Fibroblast of skin of left biceps (primary cell): ENCODE data around the gene KANTR.
"Not testable (repeated sequence)": the region's sequence is repeated elsewhere in the genome, so short reads cannot be mapped to it uniquely, and the experiment has no call there.

Source experiments
- DNase-seq, 2 experiments: peaks; one replicate each; pipeline ENCODE4 v3.0.0-alpha.2; 2013; ENCODE audit warnings: low read depth in 2 of 2

The KANTR gene

DNA sequence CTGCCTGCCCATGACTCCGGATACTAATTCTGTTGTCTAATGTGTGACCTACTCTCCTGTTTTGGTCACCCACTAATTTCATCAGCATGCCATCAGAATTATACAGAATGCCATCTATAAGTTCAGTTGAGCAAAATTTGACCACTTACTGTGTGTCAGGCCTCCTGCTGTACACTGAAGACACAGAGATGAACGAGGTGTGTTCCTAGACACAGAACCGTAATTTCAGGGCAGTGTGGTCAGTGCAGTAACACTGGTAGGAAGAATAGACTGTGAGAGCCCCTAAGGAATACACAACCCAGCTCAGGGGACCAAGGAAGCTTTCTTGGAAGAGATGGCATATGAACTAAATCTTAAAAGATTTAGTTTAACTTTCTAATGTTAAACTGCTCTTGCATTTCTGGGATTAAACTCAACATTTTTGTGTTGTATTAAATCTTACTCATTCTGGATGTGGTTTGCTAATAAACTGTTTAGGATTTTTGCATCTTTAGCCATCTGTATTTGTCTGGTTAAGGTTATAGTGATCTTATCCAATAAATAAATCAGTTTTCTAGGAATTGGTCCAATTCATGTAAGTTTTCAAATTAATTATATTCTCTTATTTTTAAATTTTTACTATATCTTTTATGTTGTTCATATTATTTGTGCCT lies 34.3 kb downstream of the KANTR start:
- no peak for DNase-seq

GRCh38 chrX:53133400-53133799 lies 39.5 kb downstream of the KANTR start:
- DNase-seq: no peak

DNA sequence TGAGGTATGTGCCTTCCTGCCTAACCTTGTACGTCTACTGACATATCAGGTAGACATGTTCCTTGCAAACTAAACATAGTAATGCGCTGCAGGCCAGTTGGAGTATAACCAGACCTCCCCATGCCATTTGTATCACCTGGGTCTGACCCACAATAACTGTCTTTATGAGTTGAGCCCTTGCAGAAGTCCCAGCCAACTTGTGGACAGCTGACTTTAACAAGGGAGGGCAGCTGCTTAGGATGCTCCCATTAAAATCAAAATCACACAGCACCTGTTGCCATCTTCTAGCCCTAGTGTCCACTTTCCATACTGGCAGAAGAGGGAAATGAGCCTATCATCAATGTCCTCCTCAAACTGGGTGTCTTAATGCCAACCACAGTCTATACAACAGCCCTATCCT lies 41.6 kb downstream of the KANTR start:
- no peak for DNase-seq

- no peak for DNase-seq
Observed at GRCh38 chrX:53153581-53153980, 59.6 kb downstream of the KANTR start.

DNA sequence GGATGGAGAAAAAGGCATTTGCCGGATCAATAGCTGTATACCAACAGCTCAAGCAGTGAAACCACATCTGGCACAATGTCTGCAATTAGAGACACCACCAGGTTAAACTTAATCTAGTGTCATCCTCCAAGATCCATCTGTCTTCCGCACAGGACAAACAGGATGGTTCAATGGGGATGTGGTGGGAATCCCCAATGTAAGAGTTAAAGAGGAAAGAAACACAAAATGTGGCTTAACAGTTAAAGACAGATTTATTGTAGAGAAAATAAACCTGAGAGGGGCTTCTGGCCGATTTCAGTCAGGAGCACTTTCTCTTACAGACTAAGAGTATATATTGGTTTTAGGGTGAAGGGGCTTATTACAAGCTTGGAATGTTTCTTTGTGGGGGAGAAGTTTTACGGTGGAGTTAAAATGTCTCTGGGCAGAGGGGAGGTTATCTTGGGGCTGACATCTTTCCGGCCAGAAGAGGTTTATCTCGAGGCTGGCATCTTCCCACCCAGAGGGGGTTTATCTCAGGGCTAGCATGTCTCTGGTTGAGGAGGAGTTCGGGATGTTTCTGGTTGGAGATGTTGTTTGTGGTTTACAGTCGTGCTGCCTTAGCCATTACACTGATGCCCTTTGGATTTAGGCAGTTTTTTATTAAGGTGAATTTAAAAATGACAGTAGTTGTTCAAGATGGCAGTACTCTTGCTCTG lies 61.7 kb downstream of the KANTR start:
- no peak for DNase-seq

GRCh38 chrX:53156207-53156596 lies 62.3 kb downstream of the KANTR start:
- DNase-seq: no peak

DNA sequence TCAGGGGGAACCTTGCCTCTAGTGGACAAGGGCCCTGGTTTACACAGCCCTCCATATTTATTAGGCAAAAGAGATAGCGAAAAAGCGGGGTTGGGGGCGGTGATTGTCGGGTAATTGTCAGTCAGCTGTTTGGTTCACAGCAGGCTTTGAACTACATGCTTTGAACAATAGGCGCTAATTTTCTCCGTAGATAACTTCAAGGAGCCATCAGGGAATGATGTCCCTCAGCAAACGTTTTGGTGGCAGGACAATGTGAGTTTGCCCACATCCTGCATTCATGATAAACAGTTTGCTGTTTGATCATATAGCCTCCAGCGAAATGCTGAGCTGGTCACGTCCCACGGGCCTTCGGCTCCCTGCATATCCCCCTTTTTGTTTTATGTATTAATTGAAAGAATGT lies 65.2 kb downstream of the KANTR start:
- no peak for DNase-seq

GRCh38 chrX:53160297-53160983 lies 66.5 kb downstream of the KANTR start:
- DNase-seq: no peak

- DNase-seq: no peak
Observed at GRCh38 chrX:53163436-53163835, 69.5 kb downstream of the KANTR start.

GRCh38 chrX:53164566-53164965 lies 70.6 kb downstream of the KANTR start:
- DNase-seq: not testable (repeated sequence)

DNA sequence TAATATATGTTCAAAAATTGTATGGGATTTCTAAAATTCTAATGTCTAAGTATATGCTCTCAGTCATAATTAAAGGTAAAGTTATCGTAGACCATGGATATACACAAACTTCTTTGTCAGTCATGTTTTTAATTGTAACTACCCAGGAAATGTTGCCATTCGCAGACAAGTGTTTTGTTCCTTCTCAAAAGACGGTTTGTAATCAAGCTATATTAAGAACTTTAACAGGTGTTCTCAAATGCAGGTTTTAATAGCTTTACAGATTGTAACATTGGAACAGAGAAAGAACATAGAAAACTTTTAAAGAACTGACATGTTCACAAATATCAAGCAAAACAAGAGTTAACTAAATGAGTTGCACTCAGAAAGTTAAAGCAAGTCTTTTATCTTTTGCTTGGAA lies 72.2 kb downstream of the KANTR start:
- DNase-seq: no peak

DNA sequence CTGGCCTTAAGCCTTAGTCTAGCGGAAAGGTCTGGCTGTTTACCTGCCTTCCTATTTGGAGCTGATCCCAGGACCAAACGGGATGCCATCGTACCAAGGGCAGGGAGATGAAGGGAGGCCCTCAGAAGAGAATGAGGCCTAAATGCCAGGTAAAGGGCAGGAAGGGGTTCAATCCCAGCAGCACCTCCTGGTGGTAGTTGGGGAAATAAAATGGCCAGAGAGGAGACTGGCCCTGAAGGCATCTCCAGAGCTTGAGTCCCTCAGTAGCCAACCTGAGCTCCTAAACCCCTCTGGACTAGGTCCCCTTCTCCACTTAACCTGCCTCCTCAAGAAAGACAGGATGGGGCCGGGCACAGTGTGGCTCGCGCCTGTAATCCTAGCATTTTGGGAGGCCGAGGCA lies 77.4 kb downstream of the KANTR start:
- DNase-seq: no peak
